Mesenchymal stem cell (in vitro differentiated cells and primary cell): Measurements from ENCODE around the gene APOC4.

Experiments
- DNase-seq: peaks from one replicate; pipeline ENCODE4 v3.0.0-alpha.2; 2013
- H2AFZ ChIP-seq: one replicate; pipeline ENCODE4 v1.6.1; 2013; ENCODE audit warnings: low read depth, mild to moderate bottlenecking, control low read depth, inconsistent platforms, low read length, moderate library complexity
- H2AK5ac ChIP-seq: 2 replicates; pipeline ENCODE4 v1.6.1; 2013; ENCODE audit warnings: low read length, moderate library complexity, mild to moderate bottlenecking, inconsistent platforms; ENCODE audit not compliant: severe bottlenecking
- H2BK120ac ChIP-seq: one replicate; pipeline ENCODE4 v1.6.1; 2013; ENCODE audit warnings: low read depth, mild to moderate bottlenecking, inconsistent platforms, low read length, moderate library complexity
- H2BK12ac ChIP-seq, 2 experiments: one replicate each; pipeline ENCODE4 v1.6.1; 2013; ENCODE audit warnings: inconsistent platforms in 2 of 2, low read length in 2 of 2, mild to moderate bottlenecking in 2 of 2, moderate library complexity in 2 of 2, control low read depth in 1 of 2
- H2BK15ac ChIP-seq: one replicate; pipeline ENCODE4 v1.6.1; 2013; ENCODE audit warnings: mild to moderate bottlenecking, low read depth, inconsistent platforms; ENCODE audit not compliant: poor library complexity, severe bottlenecking
- H2BK5ac ChIP-seq: 2 replicates; pipeline ENCODE4 v1.6.1; 2013; ENCODE audit warnings: low read depth, mild to moderate bottlenecking, low read length, control low read depth, inconsistent platforms; ENCODE audit not compliant: poor library complexity, severe bottlenecking
- H3K14ac ChIP-seq, 2 experiments: one replicate each; pipeline ENCODE4 v1.6.1; 2013; ENCODE audit warnings: inconsistent platforms in 2 of 2, low read length in 2 of 2, control low read depth in 1 of 2, mild to moderate bottlenecking in 1 of 2, moderate library complexity in 1 of 2
- H3K18ac ChIP-seq, 2 experiments: one replicate each; pipeline ENCODE4 v1.6.1; 2013; ENCODE audit warnings: inconsistent platforms in 2 of 2, low read length in 2 of 2, control low read depth in 1 of 2, low read depth in 1 of 2, mild to moderate bottlenecking in 1 of 2
- H3K23ac ChIP-seq, 2 experiments: one replicate each; pipeline ENCODE4 v1.6.1; 2013; ENCODE audit warnings: inconsistent platforms in 2 of 2, low read length in 2 of 2, mild to moderate bottlenecking in 2 of 2, moderate library complexity in 2 of 2, control low read depth in 1 of 2
- H3K27ac ChIP-seq: 2 replicates; pipeline ENCODE4 v1.5.1; 2013; ENCODE audit warnings: mild to moderate bottlenecking, moderate library complexity, low read length, control low read depth, inconsistent platforms; ENCODE audit not compliant: poor library complexity, severe bottlenecking
- H3K27me3 ChIP-seq, 2 experiments: 2 replicates each; pipeline versions ENCODE4 v1.6.1 to v1.7.0; 2013; ENCODE audit warnings: low read length in 2 of 2, mild to moderate bottlenecking in 2 of 2, moderate library complexity in 2 of 2, control low read depth in 1 of 2, inconsistent platforms in 1 of 2; ENCODE audit not compliant: control insufficient read depth in 1 of 2, insufficient read depth in 1 of 2
- H3K36me3 ChIP-seq, 2 experiments: 2 replicates each; pipeline versions ENCODE4 v1.6.1 to v1.7.0; 2013; ENCODE audit warnings: low read length in 2 of 2, control low read depth in 1 of 2, inconsistent platforms in 1 of 2, low read depth in 1 of 2, mild to moderate bottlenecking in 1 of 2; ENCODE audit not compliant: insufficient read depth in 2 of 2, control insufficient read depth in 1 of 2
- H3K4ac ChIP-seq, 2 experiments: one replicate each; pipeline ENCODE4 v1.6.1; 2013; ENCODE audit warnings: inconsistent platforms in 2 of 2, low read length in 2 of 2, mild to moderate bottlenecking in 2 of 2, moderate library complexity in 2 of 2, control low read depth in 1 of 2, low read depth in 1 of 2
- H3K4me1 ChIP-seq: 2 replicates; pipeline ENCODE4 v1.6.1; 2013; ENCODE audit warnings: low read depth, low read length, control low read depth; ENCODE audit not compliant: control insufficient read depth, insufficient read depth
- H3K4me2 ChIP-seq: 2 replicates; pipeline ENCODE4 v1.6.1; 2013; ENCODE audit warnings: low read length, mild to moderate bottlenecking, inconsistent platforms; ENCODE audit not compliant: poor library complexity, severe bottlenecking
- H3K4me3 ChIP-seq, 2 experiments: 2 replicates each; pipeline versions ENCODE4 v1.5.1 to v1.7.0; 2013; ENCODE audit warnings: low read length in 2 of 2, mild to moderate bottlenecking in 2 of 2, control low read depth in 1 of 2, low read depth in 1 of 2; ENCODE audit not compliant: insufficient read depth in 1 of 2
- H3K79me1 ChIP-seq: replicated peaks from 2 replicates; pipeline ENCODE4 v1.6.1; 2013; ENCODE audit warnings: mild to moderate bottlenecking, control low read depth, low read length, inconsistent platforms; ENCODE audit not compliant: poor library complexity, severe bottlenecking
- H3K9ac ChIP-seq: 2 replicates; pipeline ENCODE4 v1.7.0; 2013; ENCODE audit warnings: mild to moderate bottlenecking, low read length, moderate library complexity
- H3K9me3 ChIP-seq: 2 replicates; pipeline ENCODE4 v1.7.0; 2013; ENCODE audit warnings: mild to moderate bottlenecking, low read length; ENCODE audit not compliant: control insufficient read depth
- H4K8ac ChIP-seq: one replicate; pipeline ENCODE4 v1.6.1; 2013; ENCODE audit warnings: inconsistent platforms, mild to moderate bottlenecking, low read length, moderate library complexity
- H4K91ac ChIP-seq: one replicate; pipeline ENCODE4 v1.6.1; 2013; ENCODE audit warnings: mild to moderate bottlenecking, low read length, inconsistent platforms
- WGBS: methylation state at CpG from one replicate; pipeline ENCODE4 v1.1.7; 2013; ENCODE audit warnings: mixed read lengths; 5-methylcytosine and 5-hydroxymethylcytosine counted together

Gene APOC4

DNA sequence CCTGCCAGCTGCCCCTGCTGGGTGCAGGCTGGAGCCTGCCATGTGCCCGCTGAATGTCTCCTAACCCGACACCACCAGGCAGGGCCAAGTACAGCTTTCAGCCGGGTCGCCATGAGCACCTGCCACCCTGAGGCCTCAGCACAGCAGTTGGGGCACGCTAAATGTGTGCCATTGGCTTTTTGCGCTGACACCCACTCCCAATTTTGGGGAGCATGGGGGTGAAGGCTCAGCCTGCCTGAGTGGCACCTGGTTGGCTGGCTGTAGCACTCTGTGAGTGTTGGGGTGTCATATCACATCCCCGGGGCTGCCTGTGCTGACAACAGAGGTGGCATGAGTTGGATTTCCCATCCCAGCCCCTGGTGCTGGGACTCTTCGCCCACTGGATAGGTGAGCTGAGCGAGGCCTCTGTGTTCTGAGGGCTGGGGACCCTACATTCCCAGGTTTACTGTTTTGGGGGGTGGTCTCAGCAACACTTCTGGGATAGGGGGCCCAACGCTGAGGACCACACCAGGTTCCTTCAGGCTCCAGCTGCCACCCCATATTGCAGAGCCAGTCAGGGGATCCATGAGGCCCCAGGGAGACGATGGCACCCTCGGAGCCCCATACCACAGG, 52.0 kb downstream of the APOC4 start:
- no peaks in the 10 kb centered on the region for H3K9me3 ChIP-seq
- H3K18ac ChIP-seq: no peak overlapping the region
- no peak overlapping the region for H2BK120ac ChIP-seq
- H3K79me1 ChIP-seq: peaks cover 3% of the 10 kb centered on the region
- H2AK5ac ChIP-seq: no peak overlapping the region
- no peaks in the 10 kb centered on the region for H3K27me3 ChIP-seq
- H3K23ac ChIP-seq: no peak overlapping the region
- no peak for DNase-seq
- peaks cover 44 to 61% of the 10 kb centered on the region in 2 experiments for H3K36me3 ChIP-seq
- H3K27ac ChIP-seq: no peak overlapping the region
- no peak overlapping the region for H3K4me3 ChIP-seq
- no peak overlapping the region for H4K91ac ChIP-seq
- H3K4me2 ChIP-seq: no peak overlapping the region
- no peak overlapping the region for H2BK5ac ChIP-seq
- H3K4ac ChIP-seq: no peak overlapping the region
- no peak overlapping the region for H3K9ac ChIP-seq
- H2BK12ac ChIP-seq: no peak overlapping the region
- H3K4me1 ChIP-seq: no peaks in the 10 kb centered on the region
- H3K14ac ChIP-seq: no peak overlapping the region
- no peak overlapping the region for H2AFZ ChIP-seq
- no peak overlapping the region for H2BK15ac ChIP-seq
- no peak overlapping the region for H4K8ac ChIP-seq
- 97% methylated on average over 12 of the region's 12 CpGs for WGBS
